GM12878 (cell line): ENCODE results near the gene MED13L. TPM values are rescaled to one million over a fixed set of nuclear protein-coding genes. Genes with fewer than 3 reads are reported as not detected.

ENCODE experiments used
- ATAC-seq: fragments of 200-7000 bp; cut with Tn5 transposase; 3 replicates; pipeline ENCODE4 v1.9.1; 2020; ENCODE audit warnings: mild to moderate bottlenecking, moderate library complexity
- BruUV-seq: library from RNA; stranded (reverse); fragments of 400-500 nt; replicated peaks from 2 replicates; lab custom pipeline; 2021; lab: Mats Ljungman, UMichigan
- CTCF ChIA-PET: fragments of 300-600 bp; sonication (Branson Sonifier 250); formaldehyde crosslinking; extraction: SDS; loops from one replicate; lab custom pipeline; 2021; ENCODE audit warnings: inconsistent platforms; lab: Yijun Ruan, JAX
- POLR2A ChIA-PET: fragments of 350-600 bp; formaldehyde crosslinking; extraction: SDS; loops from one replicate; lab custom pipeline; 2021; ENCODE audit warnings: inconsistent platforms; lab: Charles Lee
- RAD21 ChIA-PET: fragments of 300-600 bp; sonication (Branson Sonifier 250); formaldehyde crosslinking; loops from one replicate; lab custom pipeline; 2023; ENCODE audit warnings: antibody characterized with exemption; ENCODE audit not compliant: unreplicated experiment; lab: Charles Lee
- SMC1A ChIA-PET: fragments of 300-600 bp; sonication (Branson Sonifier 250); formaldehyde crosslinking; loops from one replicate; lab custom pipeline; 2023; ENCODE audit not compliant: unreplicated experiment, uncharacterized antibody; lab: Charles Lee
- DNase-seq: peaks from one replicate; pipeline ENCODE4 v3.0.0-alpha.2; 2011; ENCODE audit warnings: low read depth, low spot score
- FAIRE-seq: peaks from 3 replicates; lab custom pipeline; 2011; peaks lifted over from hg19 to GRCh38; lab: Jason Lieb, UNC
- H2AFZ ChIP-seq: 2 replicates; pipeline ENCODE4 v1.6.0; 2011; ENCODE audit warnings: low read depth, low read length, control low read depth; ENCODE audit not compliant: control insufficient read depth
- H3K27ac ChIP-seq: 2 replicates; pipeline ENCODE4 v1.5.1; 2011; ENCODE audit warnings: control low read depth; ENCODE audit not compliant: control insufficient read depth, insufficient read depth
- H3K27me3 ChIP-seq, 2 experiments: replicated peaks in 1 of 2; 2 replicates each; pipeline versions ENCODE4 v1.6.0 to v1.6.1; 2011; ENCODE audit warnings: low read length in 1 of 2; ENCODE audit not compliant: control insufficient read depth in 2 of 2, insufficient read depth in 2 of 2
- H3K36me3 ChIP-seq, 2 experiments: 2 replicates each; pipeline ENCODE4 v1.5.1; 2011; ENCODE audit warnings: low read length in 1 of 2; ENCODE audit not compliant: control insufficient read depth in 2 of 2, insufficient read depth in 2 of 2
- H3K4me1 ChIP-seq: 2 replicates; pipeline ENCODE4 v1.6.1; 2011; ENCODE audit warnings: mild to moderate bottlenecking, low read length, moderate library complexity, mixed read lengths; ENCODE audit not compliant: control insufficient read depth, insufficient read depth
- H3K4me2 ChIP-seq: 2 replicates; pipeline ENCODE4 v1.6.0; 2011; ENCODE audit warnings: control low read depth; ENCODE audit not compliant: control insufficient read depth, insufficient read depth
- H3K4me3 ChIP-seq: fragments of 200-600 bp; sonication (generic); 2 replicates; pipeline ENCODE4 v1.5.1; 2016
- H3K79me2 ChIP-seq: 2 replicates; pipeline ENCODE4 v1.6.0; 2011; ENCODE audit warnings: low read length; ENCODE audit not compliant: control insufficient read depth, insufficient read depth
- H3K9ac ChIP-seq: 2 replicates; pipeline ENCODE4 v1.8.0; 2011; ENCODE audit warnings: low read length, control low read depth, mixed read lengths; ENCODE audit not compliant: control insufficient read depth, insufficient read depth
- H3K9me3 ChIP-seq: replicated peaks from 3 replicates; pipeline ENCODE4 v1.5.1; 2011; ENCODE audit warnings: mild to moderate bottlenecking, low read length; ENCODE audit not compliant: control insufficient read depth, insufficient read depth
- H4K20me1 ChIP-seq: 2 replicates; pipeline ENCODE4 v1.6.0; 2011; ENCODE audit not compliant: control insufficient read depth, insufficient read depth
- CHD1 ChIP-seq: IDR thresholded peaks from 2 replicates; pipeline ENCODE4 v1.6.1; 2012; ENCODE audit warnings: low read depth, low read length, improper control_type of control experiment
- CREM ChIP-seq: IDR thresholded peaks from 2 replicates; pipeline ENCODE4 v1.6.1; 2014; ENCODE audit warnings: antibody characterized with exemption, low read depth
- FOXM1 ChIP-seq: IDR thresholded peaks from 2 replicates; pipeline ENCODE4 v1.6.1; 2012; ENCODE audit warnings: low read depth, mild to moderate bottlenecking, inconsistent platforms, low read length, moderate library complexity
- KAT2A ChIP-seq: conservative IDR thresholded peaks from 2 replicates; pipeline ENCODE4 v1.6.1; 2011; ENCODE audit warnings: low read depth, low read length; ENCODE audit not compliant: control insufficient read depth
- KLF5 ChIP-seq: fragments of 450-650 bp; IDR thresholded peaks from 2 replicates; pipeline ENCODE4 v1.6.1; 2014; ENCODE audit warnings: mild to moderate bottlenecking; ENCODE audit not compliant: partially characterized antibody
- MXI1 ChIP-seq: fragments of 150-350 bp; IDR thresholded peaks from 2 replicates; pipeline ENCODE4 v1.6.1; 2011; ENCODE audit warnings: low read depth, mild to moderate bottlenecking, inconsistent platforms, low read length, improper control_type of control experiment
- SIN3A ChIP-seq: IDR thresholded peaks from 2 replicates; pipeline ENCODE4 v1.6.1; 2012; ENCODE audit warnings: low read depth, low read length, improper control_type of control experiment
- SP1 ChIP-seq: IDR thresholded peaks from one replicate; pipeline ENCODE4 v1.6.1; 2011; ENCODE audit warnings: low read depth, low read length
- SUPT20H ChIP-seq: IDR thresholded peaks from 2 replicates; pipeline ENCODE4 v1.6.1; 2011; ENCODE audit warnings: low read depth, mild to moderate bottlenecking, low read length, moderate library complexity, borderline replicate concordance; ENCODE audit not compliant: control insufficient read depth
- in situ Hi-C: fragments of 300-500 bp; cut with MboI; formaldehyde crosslinking; loops from 9 replicates; pipeline ENCODE4 v1.14.3; 2018; ENCODE audit warnings: mixed read lengths
- intact Hi-C: fragments of 100-400 bp; cut with micrococcal nuclease; formaldehyde crosslinking; loops from one replicate; pipeline ENCODE4 v1.14.2; 2022; ENCODE audit not compliant: unreplicated experiment
- polyA plus RNA-seq, 11 experiments: library from polyadenylated mRNA; depleted of rRNA in 4 of 11; unstranded in 6 of 11; stranded (reverse) in 5 of 11; fragments of >200 nt; fragmentation: Nextera tagmentation in 4 of 11; fragmentation: Illumina TruSeq in 1 of 11; extraction: Ambion mirVana in 4 of 11; extraction: Trizol in 1 of 11; gene quantifications; 1 replicate in 1 of 11; 2 replicates in 10 of 11; pipeline versions ENCODE4 v1.2.1 to v1.2.3, GENCODE V29; 2011 to 2016; ENCODE audit warnings: inconsistent platforms in 2 of 11, missing spikeins in 2 of 11, low read depth in 1 of 11
- total RNA-seq, 4 experiments: library from RNA; depleted of rRNA in 3 of 4; stranded (reverse); fragments of >200 nt in 3 of 4; fragmentation: Illumina TruSeq in 1 of 4; extraction: Trizol in 1 of 4; gene quantifications; 2 replicates each; pipeline versions ENCODE4 v1.2.1 to v1.2.3, GENCODE V29; 2013 to 2021
- TF ChIP-seq, protein P1 (sequence below): fragments of 450-650 bp; IDR thresholded peaks from 2 replicates; pipeline ENCODE4 v1.6.1; 2014; ENCODE audit warnings: mild to moderate bottlenecking
- TF ChIP-seq, protein P2 (sequence below): fragments of 450-650 bp; IDR thresholded peaks from 2 replicates; pipeline ENCODE4 v1.6.1; 2016; ENCODE audit warnings: mild to moderate bottlenecking
- TF ChIP-seq, protein P3 (sequence below): IDR thresholded peaks from 2 replicates; pipeline ENCODE4 v1.6.1; 2012; ENCODE audit warnings: low read depth, low read length, improper control_type of control experiment
- TF ChIP-seq, protein P4 (sequence below): fragments of 450-650 bp; formaldehyde crosslinking; IDR thresholded peaks from 2 replicates; pipeline ENCODE4 v1.5.0; 2022; ENCODE audit warnings: mild to moderate bottlenecking, missing genetic modification characterization
- TF ChIP-seq, protein P5 (sequence below): IDR thresholded peaks from 2 replicates; pipeline ENCODE4 v1.6.1; 2011; ENCODE audit warnings: low read depth, low read length, improper control_type of control experiment, borderline replicate concordance
- TF ChIP-seq, protein P6 (sequence below): fragments of 450-650 bp; conservative IDR thresholded peaks from 2 replicates; pipeline ENCODE4 v1.6.1; 2017; ENCODE audit warnings: mild to moderate bottlenecking, moderate library complexity

MED13L gene
- total and polyA plus RNA-seq, 10 of the 15 experiments (the other 5 are each of a cell fraction or from before 2014, with no cell fraction given) = 3.7 to 30.1 (median 9.1) TPM

DNA sequence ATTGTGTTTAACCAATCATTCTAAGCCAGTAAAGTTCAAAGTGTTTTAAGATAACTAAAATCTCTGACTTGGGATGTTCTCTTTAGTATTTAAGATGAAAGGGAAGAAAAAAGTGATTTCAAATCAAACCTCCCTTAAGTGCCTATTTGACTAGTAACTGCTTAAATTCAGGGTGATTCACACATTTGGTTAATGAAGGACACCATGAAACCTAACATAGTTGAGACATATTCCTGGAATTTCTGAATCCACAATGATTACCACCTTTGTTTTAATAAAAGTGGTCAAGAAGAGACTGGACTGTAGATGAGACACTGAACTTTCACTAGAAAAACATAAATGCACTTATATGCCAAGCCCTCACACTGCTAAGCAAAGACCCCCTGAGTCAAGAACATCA lies 138.7 kb downstream of the MED13L start:
- no TSS peak for BruUV-seq
- SMC1A ChIA-PET = interaction anchor here (1.2 to 2.0 kb wide), 2 partner anchors 11 to 31 kb away, joined by 3 to 6 read pairs; no protein-coding TSS in a partner anchor
- FAIRE-seq = no peak
- intact Hi-C loops (no loop called here), in situ Hi-C loops (no loop called here)
- TF ChIP-seq CREM = no peak
- TF ChIP-seq MXI1 = no peak
- TF ChIP-seq KAT2A = no peak
- TF ChIP-seq, protein P1, sequence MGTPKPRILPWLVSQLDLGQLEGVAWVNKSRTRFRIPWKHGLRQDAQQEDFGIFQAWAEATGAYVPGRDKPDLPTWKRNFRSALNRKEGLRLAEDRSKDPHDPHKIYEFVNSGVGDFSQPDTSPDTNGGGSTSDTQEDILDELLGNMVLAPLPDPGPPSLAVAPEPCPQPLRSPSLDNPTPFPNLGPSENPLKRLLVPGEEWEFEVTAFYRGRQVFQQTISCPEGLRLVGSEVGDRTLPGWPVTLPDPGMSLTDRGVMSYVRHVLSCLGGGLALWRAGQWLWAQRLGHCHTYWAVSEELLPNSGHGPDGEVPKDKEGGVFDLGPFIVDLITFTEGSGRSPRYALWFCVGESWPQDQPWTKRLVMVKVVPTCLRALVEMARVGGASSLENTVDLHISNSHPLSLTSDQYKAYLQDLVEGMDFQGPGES = no peak
- TF ChIP-seq, protein P2, sequence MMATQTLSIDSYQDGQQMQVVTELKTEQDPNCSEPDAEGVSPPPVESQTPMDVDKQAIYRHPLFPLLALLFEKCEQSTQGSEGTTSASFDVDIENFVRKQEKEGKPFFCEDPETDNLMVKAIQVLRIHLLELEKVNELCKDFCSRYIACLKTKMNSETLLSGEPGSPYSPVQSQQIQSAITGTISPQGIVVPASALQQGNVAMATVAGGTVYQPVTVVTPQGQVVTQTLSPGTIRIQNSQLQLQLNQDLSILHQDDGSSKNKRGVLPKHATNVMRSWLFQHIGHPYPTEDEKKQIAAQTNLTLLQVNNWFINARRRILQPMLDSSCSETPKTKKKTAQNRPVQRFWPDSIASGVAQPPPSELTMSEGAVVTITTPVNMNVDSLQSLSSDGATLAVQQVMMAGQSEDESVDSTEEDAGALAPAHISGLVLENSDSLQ = no peak
- TF ChIP-seq, protein P3, sequence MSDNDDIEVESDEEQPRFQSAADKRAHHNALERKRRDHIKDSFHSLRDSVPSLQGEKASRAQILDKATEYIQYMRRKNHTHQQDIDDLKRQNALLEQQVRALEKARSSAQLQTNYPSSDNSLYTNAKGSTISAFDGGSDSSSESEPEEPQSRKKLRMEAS = no peak
- TF ChIP-seq FOXM1 = no peak
- TF ChIP-seq SIN3A = no peak
- TF ChIP-seq SP1 = no peak
- no peak for TF ChIP-seq CHD1
- TF ChIP-seq KLF5 = no peak
- TF ChIP-seq SUPT20H = no peak
- TF ChIP-seq, protein P4, sequence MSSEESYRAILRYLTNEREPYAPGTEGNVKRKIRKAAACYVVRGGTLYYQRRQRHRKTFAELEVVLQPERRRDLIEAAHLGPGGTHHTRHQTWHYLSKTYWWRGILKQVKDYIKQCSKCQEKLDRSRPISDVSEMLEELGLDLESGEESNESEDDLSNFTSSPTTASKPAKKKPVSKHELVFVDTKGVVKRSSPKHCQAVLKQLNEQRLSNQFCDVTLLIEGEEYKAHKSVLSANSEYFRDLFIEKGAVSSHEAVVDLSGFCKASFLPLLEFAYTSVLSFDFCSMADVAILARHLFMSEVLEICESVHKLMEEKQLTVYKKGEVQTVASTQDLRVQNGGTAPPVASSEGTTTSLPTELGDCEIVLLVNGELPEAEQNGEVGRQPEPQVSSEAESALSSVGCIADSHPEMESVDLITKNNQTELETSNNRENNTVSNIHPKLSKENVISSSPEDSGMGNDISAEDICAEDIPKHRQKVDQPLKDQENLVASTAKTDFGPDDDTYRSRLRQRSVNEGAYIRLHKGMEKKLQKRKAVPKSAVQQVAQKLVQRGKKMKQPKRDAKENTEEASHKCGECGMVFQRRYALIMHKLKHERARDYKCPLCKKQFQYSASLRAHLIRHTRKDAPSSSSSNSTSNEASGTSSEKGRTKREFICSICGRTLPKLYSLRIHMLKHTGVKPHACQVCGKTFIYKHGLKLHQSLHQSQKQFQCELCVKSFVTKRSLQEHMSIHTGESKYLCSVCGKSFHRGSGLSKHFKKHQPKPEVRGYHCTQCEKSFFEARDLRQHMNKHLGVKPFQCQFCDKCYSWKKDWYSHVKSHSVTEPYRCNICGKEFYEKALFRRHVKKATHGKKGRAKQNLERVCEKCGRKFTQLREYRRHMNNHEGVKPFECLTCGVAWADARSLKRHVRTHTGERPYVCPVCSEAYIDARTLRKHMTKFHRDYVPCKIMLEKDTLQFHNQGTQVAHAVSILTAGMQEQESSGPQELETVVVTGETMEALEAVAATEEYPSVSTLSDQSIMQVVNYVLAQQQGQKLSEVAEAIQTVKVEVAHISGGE (CRISPR knock-in tag) = no peak
- TF ChIP-seq, protein P5, sequence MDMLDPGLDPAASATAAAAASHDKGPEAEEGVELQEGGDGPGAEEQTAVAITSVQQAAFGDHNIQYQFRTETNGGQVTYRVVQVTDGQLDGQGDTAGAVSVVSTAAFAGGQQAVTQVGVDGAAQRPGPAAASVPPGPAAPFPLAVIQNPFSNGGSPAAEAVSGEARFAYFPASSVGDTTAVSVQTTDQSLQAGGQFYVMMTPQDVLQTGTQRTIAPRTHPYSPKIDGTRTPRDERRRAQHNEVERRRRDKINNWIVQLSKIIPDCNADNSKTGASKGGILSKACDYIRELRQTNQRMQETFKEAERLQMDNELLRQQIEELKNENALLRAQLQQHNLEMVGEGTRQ = no peak
- TF ChIP-seq, protein P6, sequence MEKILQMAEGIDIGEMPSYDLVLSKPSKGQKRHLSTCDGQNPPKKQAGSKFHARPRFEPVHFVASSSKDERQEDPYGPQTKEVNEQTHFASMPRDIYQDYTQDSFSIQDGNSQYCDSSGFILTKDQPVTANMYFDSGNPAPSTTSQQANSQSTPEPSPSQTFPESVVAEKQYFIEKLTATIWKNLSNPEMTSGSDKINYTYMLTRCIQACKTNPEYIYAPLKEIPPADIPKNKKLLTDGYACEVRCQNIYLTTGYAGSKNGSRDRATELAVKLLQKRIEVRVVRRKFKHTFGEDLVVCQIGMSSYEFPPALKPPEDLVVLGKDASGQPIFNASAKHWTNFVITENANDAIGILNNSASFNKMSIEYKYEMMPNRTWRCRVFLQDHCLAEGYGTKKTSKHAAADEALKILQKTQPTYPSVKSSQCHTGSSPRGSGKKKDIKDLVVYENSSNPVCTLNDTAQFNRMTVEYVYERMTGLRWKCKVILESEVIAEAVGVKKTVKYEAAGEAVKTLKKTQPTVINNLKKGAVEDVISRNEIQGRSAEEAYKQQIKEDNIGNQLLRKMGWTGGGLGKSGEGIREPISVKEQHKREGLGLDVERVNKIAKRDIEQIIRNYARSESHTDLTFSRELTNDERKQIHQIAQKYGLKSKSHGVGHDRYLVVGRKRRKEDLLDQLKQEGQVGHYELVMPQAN = no peak
- POLR2A ChIA-PET = no interaction called here
- RAD21 ChIA-PET = no interaction called here
- CTCF ChIA-PET = interaction anchor here (3.1 kb wide), 1 partner anchor 141 kb away, joined by 10 read pairs; no protein-coding TSS in a partner anchor
- Histone ChIP-seq H3K9me3 (no peaks in the 10 kb centered on the region), H3K4me3 (no peak overlapping the region), H4K20me1 (no peaks in the 10 kb centered on the region), H3K36me3 (no peaks in the 10 kb centered on the region), H2AFZ (no peak overlapping the region), H3K27ac (no peak overlapping the region), H3K9ac (no peak overlapping the region), H3K4me1 (peaks cover 19% of the 10 kb centered on the region), H3K27me3 (no peaks in the 10 kb centered on the region), H3K79me2 (peaks cover 1% of the 10 kb centered on the region), H3K4me2 (no peak overlapping the region)
- ATAC-seq = no peak
- DNase-seq = no peak
